NCI-H748 (cell line): ENCODE results near the gene HEATR5B.
"Not testable (repeated sequence)": the region's sequence is repeated elsewhere in the genome, so short reads cannot be mapped to it uniquely, and the experiment has no call there.

Experiments
- DNase-seq: peaks from one replicate; lab custom pipeline; 2025; ENCODE audit not compliant: unreplicated experiment; lab: John Stamatoyannopoulos, UW

HEATR5B gene

DNA sequence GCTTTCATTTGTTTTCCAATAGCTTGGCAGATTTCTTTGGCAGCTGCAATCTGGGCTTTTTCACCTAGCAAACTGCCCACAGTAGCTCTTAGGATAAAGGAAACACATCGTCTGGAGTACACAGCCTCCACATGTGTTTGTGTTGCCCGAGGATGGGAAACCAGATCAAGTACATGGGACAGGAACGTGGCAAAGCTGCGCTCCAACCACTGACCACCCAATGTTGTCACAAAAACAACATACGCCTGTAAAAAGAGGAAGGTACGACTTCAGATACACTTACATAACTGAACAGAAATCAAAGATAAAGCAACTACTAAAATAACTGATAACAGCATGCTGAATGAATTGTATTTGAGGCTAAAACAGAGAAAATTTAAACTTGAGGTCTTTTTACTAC, 15.5 kb downstream of the HEATR5B start:
- no peak for DNase-seq

DNA sequence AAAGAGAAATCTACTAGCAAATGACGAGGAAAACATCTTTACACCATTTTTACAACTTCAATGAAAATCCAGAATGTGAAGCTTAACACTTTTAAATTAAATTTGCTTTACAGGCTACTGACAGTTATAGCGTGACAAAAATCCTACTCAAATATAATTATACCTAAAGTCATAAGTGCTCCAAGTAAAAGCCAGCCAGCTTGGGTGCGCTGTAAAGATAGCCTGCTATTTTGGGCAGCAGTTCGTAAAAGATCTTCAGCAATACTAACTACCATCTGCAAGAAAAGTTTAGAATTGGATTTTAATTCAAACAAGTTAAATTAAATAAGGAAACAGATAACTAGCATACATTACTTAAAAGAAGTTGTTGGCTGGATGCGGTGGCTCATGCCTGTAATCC, 22.4 kb downstream of the HEATR5B start:
- DNase-seq, result no peak

DNA sequence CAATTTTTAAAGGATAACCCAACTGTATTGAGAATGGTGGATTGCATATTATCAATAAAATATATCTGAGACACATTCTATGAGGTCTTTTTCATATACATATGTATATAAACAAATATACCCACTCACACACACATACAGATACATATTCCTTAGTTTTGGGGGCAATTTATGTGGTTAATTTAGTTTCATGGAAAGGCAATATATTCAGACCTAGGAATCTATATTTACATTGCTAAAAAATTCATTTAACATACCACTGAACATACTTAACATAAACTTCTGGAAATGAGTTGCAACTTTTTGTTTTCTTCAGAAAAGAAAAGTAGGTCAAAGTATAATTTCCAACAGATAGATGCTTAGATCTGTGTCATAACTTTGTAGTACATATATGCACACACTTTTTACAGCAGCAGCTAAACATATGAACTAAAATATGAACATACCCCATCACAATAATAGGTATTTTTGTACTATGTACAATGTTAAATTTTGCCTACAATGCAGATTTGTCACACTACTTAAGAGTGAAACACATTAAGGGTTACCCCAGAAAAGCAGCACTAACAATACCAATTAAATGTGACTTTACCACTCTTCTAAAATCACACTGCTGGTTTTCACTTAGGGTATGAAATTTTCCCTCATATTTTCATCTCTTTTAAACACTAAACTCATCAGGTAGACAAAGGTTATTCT, 23.0 kb downstream of the HEATR5B start:
- no peak for DNase-seq

DNA sequence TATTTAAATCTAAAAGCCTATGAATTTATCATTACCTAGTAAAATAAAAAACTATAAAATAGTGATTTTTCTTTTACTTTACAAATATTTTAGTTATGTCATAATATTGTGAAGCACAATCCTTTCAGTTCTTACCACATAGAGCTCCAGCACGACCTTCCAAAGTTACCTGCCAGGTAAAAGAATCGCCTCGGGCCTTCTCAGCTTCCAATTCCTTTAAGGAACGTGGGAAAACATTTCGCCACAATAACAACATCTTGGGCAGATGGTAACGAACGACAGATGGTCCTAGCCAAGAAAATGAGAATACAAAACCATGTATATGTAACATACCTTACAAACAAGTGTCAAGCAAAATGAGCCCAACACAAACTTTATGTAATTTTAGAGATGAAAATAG, 23.7 kb downstream of the HEATR5B start:
- no peak for DNase-seq

DNA sequence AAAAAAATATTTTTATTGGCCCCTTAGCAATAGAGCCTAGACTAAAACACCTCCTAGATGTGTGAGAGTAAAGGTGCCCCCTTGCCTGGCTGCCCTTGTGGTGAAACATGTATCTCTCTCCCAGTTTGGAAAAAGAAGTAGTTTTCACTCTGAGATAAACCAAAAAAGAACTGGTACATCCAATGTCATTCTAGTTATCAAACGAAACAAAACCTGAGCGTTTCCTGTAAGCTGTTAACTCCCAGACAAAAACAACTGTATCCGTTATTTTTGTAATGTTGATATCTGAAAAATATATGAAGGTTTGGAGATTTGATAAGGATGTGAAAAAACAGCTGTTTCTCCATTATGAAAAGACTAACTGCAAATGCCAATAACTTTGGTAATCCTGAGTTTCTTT, 24.3 kb downstream of the HEATR5B start:
- DNase-seq, result no peak

DNA sequence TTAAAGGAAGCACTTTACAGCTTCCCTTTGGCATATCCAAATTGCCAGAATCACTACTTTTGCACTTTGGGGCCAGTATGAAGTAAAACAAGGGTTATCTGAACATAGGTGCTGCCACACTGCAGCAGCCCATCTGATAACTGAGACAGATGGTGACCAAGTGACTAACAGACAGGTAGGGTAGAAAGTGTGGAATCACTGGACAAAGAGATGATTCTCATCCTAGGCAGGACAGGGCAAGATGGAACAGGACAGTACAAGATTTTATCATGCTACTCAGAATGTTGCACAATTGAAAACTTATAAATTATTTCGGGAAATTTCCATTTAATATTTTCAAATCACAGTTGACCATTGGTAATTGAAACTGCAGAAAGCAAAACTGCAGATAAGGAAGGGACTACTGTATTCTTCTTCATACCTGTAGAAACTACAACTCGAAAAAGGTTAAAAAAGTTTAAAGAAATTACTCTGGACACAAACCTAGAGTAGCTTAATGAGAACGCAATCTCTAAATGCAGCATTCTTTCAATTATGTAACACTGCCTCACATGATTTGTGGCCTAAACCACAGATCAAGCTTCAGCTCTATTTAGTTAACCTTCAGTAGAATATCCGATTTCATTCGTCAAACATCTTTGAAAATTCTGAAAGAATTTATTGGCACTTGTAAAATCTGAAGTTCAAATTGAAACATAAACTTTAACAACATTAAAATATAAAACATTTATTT, 31.4 kb downstream of the HEATR5B start:
- DNase-seq, result no peak

DNA sequence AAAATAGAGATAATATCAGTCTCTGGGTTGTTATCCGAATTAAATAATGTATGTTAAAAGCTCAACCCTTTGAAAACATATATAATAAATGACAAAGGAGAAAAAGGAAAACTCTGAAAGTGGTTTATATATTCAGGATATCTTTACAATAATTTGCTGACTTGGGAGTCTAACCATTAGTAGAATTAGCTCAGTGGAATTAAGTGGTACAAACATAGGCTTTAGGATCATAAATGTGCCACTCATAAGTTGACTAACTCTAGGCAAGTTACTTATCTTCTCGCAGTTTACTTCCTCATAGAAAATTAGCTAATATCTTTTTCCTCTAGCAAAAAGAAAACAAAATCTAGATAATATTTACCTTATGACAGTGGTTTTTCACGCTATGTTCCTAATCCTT, 44.6 kb downstream of the HEATR5B start:
- no peak for DNase-seq

DNA sequence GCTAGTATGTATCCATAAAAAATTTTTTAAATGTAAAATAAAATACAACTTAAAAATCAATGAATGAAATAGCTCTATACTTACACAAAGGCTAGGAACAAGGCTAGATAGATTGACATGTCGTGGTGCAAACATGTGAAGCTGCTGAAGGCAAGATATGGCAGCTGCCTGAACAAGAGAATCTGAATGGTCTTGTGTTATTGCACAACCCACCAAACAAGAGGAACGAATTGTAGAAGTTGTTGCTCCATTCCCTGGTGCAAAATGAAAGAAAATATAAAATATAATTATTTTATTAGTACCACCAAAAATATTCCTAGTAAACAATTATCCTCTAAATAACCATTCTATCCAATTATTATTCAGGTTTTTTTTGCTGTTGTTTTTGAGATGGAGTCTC, 46.4 kb downstream of the HEATR5B start:
- DNase-seq, result no peak

DNA sequence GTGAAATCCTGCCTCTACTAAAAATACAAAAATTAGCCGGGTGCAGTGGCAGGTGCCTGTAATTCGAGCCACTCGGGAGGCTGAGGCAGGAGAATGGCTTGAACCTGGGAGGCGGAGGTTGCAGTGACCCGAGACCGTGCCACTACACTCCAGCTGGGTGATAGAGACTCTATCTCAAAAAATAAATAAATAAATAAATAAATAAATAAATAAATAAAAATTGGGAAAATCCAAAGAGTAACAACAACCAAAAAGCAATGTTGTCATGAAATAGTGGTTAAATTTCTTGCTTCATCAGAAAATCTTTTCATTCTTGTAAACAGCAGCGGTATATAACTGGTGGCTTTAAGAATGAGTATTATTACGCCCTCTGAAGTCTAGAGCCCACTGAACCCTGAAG, 54.4 kb downstream of the HEATR5B start:
- no peak for DNase-seq

DNA sequence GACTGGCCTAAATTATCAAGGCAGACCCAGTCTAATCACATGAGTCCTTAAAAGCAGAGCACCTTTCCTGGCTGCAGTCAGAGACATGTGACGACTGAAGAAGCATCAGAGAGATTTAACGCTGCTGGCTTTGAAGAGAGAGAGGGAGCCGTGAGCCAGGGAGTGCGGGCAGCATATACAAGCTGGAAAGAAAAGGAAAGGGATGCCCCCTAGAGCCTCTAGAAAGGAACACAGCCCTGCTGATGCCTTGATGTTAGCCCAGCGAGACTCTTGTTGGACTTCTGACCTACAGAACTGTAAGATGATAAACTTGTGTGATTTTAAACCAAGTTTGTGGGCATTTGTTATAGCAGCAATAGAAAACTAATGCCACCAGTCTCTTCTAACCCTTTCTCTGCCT, 58.1 kb downstream of the HEATR5B start:
- peak; percentile 5 for DNase-seq

DNA sequence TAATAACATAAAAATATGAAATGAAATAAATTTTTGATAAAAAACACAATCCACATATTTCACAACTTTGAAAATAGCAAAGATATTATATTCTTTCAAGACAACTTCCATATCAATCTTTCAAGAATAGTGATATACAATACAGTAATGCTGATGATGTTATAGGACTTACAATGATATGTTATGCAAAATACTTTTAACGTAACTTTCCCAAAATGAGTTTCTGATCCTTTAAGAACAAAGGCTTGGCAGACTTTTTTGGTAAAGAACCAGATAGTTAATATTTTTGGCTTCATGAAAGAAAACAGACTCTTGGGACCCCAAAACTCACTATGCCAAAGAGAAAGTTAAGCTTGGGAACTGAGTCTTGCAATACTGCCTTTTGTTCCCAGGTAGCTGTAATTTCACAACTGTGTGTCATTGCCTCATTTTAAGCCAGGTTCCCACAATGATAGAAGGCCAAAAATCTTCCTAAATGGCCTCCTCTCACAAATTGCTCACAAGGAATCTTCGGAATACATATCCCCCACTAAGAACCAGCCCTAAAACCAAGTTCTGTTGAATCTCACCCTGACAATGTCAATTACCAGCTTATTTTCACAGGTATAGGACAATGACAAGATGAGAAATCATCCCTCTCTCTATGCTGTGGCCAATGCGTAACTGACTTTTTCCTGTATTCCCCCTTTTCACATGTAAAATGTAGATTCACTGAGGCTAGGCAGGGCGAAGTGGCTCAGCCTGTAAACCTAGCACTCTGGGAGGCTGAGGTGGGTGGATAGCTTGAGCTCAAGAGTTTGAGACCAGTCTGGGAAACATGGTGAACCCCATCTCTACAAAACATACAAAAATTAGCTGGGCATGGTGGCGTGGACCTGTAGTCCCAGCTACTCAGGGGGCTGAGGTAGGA, 63.0 kb downstream of the HEATR5B start:
- no peak for DNase-seq

DNA sequence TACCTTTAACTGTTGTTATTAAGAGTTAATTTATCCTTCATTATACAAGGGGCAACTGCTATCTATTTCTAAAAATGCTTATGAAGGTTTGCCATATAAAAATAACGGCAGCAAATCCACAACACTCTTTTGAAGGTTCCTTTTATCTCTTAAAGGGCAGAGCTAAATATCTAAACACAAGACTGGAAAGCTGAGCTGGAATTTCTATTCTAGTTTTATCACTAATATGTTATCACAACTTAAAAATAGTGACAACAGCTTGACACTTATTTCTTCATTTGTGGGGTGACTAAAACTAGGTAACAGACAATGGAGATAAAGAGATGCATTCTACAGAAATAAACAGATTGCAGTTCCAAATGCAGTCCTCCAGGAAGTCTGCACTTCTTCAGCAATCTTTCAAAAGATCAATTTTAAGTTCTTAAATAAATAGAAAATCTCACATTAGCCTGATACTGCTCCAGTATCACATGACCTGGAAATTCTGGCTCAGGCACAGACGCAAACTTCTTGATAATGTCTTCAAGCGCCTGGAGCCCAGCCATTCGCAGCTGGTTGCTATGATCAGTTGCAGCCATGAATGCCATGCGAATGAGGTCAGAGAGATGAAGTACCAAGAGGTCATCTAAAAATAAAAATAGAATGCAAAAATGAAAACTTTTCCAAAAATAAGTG, 63.8 kb downstream of the HEATR5B start:
- no peak for DNase-seq

DNA sequence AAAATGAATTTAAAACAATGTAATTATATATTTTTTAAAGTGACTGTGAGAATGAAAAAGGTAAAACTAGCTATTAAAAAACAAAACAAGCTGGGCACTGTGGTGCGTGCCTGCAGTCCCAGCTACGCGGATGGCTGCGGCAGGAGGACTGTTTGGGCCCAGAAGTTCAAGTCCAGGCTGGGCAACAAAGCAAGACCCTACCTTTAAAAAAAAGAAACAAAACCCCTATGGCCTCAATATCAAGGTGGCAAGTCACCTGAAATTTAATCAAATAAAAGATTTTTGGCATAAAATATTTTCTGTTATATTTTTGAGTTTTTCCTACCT, 70.9 kb downstream of the HEATR5B start:
- DNase-seq, result no peak

DNA sequence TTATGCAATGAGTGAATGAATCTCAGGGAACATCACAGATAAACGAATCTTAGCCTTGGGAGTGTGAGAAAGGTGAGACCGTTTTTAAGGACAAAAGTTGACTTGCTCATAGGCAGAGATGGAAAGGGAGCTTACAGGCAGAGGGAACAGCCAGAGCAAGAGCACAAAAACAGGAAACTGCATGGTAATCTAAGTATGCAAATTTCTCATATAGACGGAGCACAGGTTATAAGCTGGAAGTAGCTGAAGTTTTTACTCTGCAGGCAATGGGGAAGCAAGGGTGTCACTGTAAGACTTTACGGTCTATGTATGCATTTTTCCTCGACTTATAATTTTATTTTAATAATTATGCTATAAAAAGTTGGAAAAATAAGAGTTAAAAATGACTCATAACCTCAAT, 73.0 kb downstream of the HEATR5B start:
- DNase-seq, result no peak

DNA sequence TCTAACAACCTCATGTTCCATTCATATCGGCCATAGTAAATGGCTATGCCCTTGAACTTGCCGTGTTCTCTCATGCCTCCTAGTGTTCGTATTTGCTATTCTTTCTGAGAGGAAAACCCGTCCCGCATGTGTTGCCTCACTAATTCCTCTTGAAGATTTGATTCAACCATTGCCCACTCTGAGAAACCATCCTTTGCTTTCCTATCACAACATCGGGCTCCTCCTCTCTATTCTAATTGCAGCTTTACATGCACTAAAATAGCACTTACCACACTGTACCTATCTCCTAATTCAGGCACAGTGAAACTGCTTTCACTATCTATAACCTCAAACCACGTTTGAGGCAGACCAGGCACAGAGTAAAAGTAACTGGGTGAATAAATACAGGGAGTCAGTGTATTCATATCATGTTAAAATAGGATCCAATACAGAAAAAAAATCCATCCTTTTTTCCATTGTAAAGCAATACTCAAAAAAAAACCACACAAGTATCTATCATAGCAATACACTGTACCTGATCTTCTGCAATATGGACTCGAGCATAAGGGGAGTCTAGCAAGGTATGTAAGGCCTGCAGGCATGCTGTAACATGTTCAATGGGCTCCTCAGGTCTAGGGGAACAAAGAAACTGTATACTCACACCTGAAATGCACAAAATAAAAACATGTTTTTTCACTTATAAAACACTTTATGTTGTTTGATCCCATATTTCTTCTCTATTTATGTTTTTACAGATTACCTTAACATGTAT, 78.9 kb downstream of the HEATR5B start:
- no peak for DNase-seq

DNA sequence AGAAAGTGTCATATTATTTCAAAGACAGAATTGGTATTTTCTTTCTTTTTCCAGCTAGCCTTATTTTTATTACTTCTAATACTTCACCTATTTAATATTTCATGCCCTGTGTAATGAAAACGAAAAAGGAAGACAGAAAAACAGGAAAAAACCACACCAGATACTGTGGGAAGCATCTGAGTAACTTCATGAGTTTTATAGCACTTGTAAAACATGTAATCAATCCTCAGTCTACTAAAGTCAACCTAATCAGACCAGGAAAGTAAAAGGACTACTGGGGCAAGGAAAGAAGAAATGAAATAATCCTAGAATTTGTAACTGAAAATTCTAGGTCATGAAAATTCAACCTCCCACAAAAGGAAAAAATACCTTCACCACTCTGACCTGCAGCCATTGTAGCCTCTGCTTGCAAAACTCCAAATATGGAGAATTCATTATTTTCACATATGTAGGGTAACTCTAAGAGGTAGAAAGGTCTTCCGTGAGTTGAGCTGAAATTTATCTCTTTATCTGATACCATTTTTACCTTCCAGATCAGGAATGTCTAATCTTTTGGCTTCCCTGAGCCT, 83.1 kb downstream of the HEATR5B start:
- DNase-seq, result no peak

DNA sequence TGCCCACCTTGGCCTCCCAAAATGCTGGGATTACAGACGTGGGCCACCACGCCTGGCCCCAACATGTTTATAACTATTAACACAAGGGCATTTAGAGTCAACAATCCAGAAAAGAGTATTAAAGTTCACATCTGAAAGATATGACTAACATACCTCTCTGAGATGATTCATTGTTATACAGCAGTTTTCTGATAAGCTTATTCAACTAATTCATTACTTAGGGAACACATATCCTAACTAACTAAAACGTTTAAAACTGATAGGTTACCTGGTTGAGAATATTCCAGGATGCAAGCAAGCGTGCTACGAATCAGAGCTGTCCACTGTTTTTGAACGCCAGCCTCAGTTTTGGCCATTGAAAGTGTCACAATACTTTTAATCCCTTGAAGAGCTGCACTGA, 83.9 kb downstream of the HEATR5B start:
- DNase-seq, result no peak

DNA sequence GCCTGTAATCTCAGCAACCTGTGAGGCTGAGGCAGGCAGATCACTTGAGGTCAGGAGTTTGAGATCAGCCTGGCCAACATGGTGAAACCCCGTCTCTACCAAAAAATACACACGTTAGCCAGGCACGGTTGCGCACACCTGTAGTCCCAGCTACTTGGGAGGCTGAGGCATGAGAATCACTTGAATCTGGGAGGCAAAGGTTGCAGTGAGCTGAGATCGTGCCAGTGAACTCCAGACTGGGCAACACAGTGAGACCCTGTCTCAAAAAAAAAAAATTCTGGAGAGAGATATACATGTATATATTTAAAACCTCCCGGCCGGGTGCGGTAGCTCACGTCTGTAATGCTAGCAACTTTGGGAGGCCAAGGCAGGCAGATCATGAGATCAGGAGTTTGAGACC, 84.8 kb downstream of the HEATR5B start:
- not testable (repeated sequence) for DNase-seq

DNA sequence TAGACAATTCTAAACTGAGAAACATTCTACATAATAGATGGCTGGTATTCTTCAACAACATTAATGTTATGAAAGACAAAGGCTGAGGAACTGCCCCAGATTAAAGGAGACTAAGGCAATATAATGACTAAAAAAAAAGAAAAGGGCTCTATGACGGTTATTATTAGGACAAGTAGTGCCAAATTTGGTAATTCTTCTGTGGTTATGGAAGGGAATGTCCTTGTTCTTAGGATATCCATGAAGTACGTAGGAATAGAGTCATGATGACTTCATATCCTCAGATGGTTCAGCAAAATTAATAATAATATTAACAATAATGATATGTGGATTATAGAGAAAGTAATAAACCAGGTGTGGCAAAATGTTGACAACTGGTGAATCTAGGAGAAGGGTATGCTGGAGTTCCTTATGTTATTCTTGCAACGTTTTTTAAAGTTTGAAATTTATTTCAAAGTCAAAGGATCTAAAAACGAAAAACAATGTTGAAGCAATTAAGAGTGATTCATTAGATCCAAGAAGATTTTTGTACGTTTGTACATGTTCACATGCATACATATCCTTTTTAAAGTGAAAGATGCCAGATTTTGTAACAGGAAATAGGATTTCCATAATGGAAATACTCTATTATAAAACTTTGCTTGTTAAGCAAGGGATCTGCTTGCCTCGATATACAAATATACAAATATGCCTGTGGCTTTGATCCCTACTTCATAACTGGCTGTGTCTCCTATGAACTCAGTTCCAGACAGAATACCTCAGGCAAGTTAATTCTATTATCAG, 90.1 kb downstream of the HEATR5B start:
- no peak for DNase-seq

DNA sequence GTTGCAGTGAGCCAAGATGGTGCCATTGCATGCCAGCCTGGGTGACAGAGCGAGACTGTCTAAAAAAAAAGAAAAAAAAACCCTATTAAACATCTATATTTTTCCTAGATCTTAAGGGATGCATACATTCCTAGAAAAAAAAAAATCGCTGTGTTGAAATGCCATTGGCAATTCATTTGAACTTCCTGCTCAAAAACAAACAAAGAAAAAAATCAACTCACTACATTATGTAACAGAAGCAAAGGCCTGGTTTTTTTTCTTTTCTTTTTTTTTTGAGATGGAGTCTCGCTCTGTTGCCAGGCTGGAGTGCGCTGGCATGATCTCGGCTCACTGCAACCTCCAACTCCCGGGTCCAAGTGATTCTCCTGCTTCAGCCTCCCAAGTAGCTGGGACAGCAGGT, 96.2 kb downstream of the HEATR5B start:
- no peak for DNase-seq
